ENCODE measurements around the gene FGFR4.
A peak's percentile ranks its signal among the peaks of the same experiment; 100 is the strongest.

Gene FGFR4

GRCh38 chr5:177142098-177142611 is 55.4 kb downstream of the FGFR4 start:
- no peaks in the 10 kb centered on the region for H3K9me3 ChIP-seq (ENCODE audit: control extremely low read depth in 1 of 5, control insufficient read depth in 4 of 5, insufficient read depth in 2 of 5, low read depth in 1 of 5, low read length in 4 of 5)
- peaks cover 10 to 45% (median 28%) of the 10 kb centered on the region in 4 experiments for H3K36me3 ChIP-seq (ENCODE audit: control insufficient read depth in 4 of 4, insufficient read depth in 4 of 4, low read length in 3 of 4)
- H3K4me3 ChIP-seq (ENCODE audit: control insufficient read depth in 1 of 7, extremely low read depth in 1 of 7, insufficient read depth in 4 of 7, low read depth in 2 of 7, low read length in 6 of 7) = no peak overlapping the region
- peak overlapping the region in 1 of 2 experiments; percentile 36 for H3K27ac ChIP-seq (ENCODE audit: insufficient read depth in 1 of 2, low read depth in 1 of 2, low read length in 2 of 2, poor library complexity in 1 of 2, severe bottlenecking in 2 of 2)
- WGBS (ENCODE audit: insufficient coverage) = 90% methylated on average over 2 of the region's 2 CpGs
- H3K4me1 ChIP-seq (ENCODE audit: control extremely low read depth in 1 of 4, control insufficient read depth in 4 of 4, insufficient read depth in 4 of 4, low read length in 3 of 4) = peaks cover 0 to 13% (median 3%) of the 10 kb centered on the region in 4 experiments
- CTCF ChIA-PET = interaction anchor here (4.1 kb wide), 1 partner anchor 28 kb away, joined by 10 read pairs; no protein-coding TSS in a partner anchor
- peak in 2 of 3 donors; percentile 46 to 56 for DNase-seq
- H3K27me3 ChIP-seq (replicated peaks in 2 of 5; ENCODE audit: control insufficient read depth in 4 of 5, insufficient read depth in 5 of 5, low read length in 4 of 5) = no peaks in the 10 kb centered on the region
- POLR2A ChIA-PET = no interaction called here

GRCh38 chr5:177142778-177143177 is 56.1 kb downstream of the FGFR4 start:
- Histone ChIP-seq H3K9me3 (ENCODE audit: control extremely low read depth in 1 of 5, control insufficient read depth in 4 of 5, insufficient read depth in 2 of 5, low read depth in 1 of 5, low read length in 4 of 5) (no peaks in the 10 kb centered on the region), H3K27me3 (replicated peaks in 2 of 5; ENCODE audit: control insufficient read depth in 4 of 5, insufficient read depth in 5 of 5, low read length in 4 of 5) (no peaks in the 10 kb centered on the region), H3K27ac (ENCODE audit: insufficient read depth in 1 of 2, low read depth in 1 of 2, low read length in 2 of 2, poor library complexity in 1 of 2, severe bottlenecking in 2 of 2) (peak overlapping the region; percentile 35 to 36), H3K36me3 (ENCODE audit: control insufficient read depth in 4 of 4, insufficient read depth in 4 of 4, low read length in 3 of 4) (peaks cover 10 to 50% (median 27%) of the 10 kb centered on the region in 4 experiments), H3K4me1 (ENCODE audit: control extremely low read depth in 1 of 4, control insufficient read depth in 4 of 4, insufficient read depth in 4 of 4, low read length in 3 of 4) (peaks cover 0 to 9% (median 3%) of the 10 kb centered on the region in 4 experiments), H3K4me3 (ENCODE audit: control insufficient read depth in 1 of 7, extremely low read depth in 1 of 7, insufficient read depth in 4 of 7, low read depth in 2 of 7, low read length in 6 of 7) (no peak overlapping the region)
- no peak for DNase-seq
- POLR2A ChIA-PET = no interaction called here
- whole genome bisulfite sequencing (ENCODE audit: insufficient coverage) = no CpG with 5 or more reads among the region's 1 CpG
- CTCF ChIA-PET = interaction anchor here (1.5 kb wide), 1 partner anchor 30 kb away, joined by 4 read pairs; no protein-coding TSS in a partner anchor

GRCh38 chr5:177146891-177147638 is 60.4 kb downstream of the FGFR4 start:
- Histone ChIP-seq H3K4me3 (ENCODE audit: control insufficient read depth in 1 of 7, extremely low read depth in 1 of 7, insufficient read depth in 4 of 7, low read depth in 2 of 7, low read length in 6 of 7) (no peak overlapping the region), H3K36me3 (ENCODE audit: control insufficient read depth in 4 of 4, insufficient read depth in 4 of 4, low read length in 3 of 4) (peaks cover 11 to 67% (median 40%) of the 10 kb centered on the region in 4 experiments), H3K4me1 (ENCODE audit: control extremely low read depth in 1 of 4, control insufficient read depth in 4 of 4, insufficient read depth in 4 of 4, low read length in 3 of 4) (peaks cover 0 to 6% (median 2%) of the 10 kb centered on the region in 4 experiments), H3K27me3 (replicated peaks in 2 of 5; ENCODE audit: control insufficient read depth in 4 of 5, insufficient read depth in 5 of 5, low read length in 4 of 5) (no peaks in the 10 kb centered on the region), H3K27ac (ENCODE audit: insufficient read depth in 1 of 2, low read depth in 1 of 2, low read length in 2 of 2, poor library complexity in 1 of 2, severe bottlenecking in 2 of 2) (no peak overlapping the region), H3K9me3 (ENCODE audit: control extremely low read depth in 1 of 5, control insufficient read depth in 4 of 5, insufficient read depth in 2 of 5, low read depth in 1 of 5, low read length in 4 of 5) (no peaks in the 10 kb centered on the region)
- 95% methylated on average over 15 of the region's 17 CpGs for WGBS (ENCODE audit: insufficient coverage)
- CTCF ChIA-PET = interaction anchor here (1.3 kb wide), 2 partner anchors 31 to 35 kb away, joined by 3 read pairs; no protein-coding TSS in a partner anchor
- POLR2A ChIA-PET = no interaction called here
- DNase-seq = no peak
